HG02623 (cell line): Measurements from ENCODE around the gene KIF18B.

Source experiments
- ATAC-seq: cut with Tn5 transposase; IDR thresholded peaks from one replicate; pipeline ENCODE4 v1.9.1; 2021; ENCODE audit warnings: moderate library complexity; ENCODE audit not compliant: unreplicated experiment

KIF18B gene

GRCh38 chr17:44941712-44942331 lies 5.8 kb downstream of the KIF18B start:
- ATAC-seq = no peak

GRCh38 chr17:44940768-44941167 lies 6.8 kb downstream of the KIF18B start:
- no peak for ATAC-seq

GRCh38 chr17:44940317-44940716 lies 7.3 kb downstream of the KIF18B start:
- no peak for ATAC-seq

GRCh38 chr17:44935116-44935515 lies 12.5 kb downstream of the KIF18B start:
- ATAC-seq = no peak

GRCh38 chr17:44934745-44935105 lies 12.8 kb downstream of the KIF18B start:
- ATAC-seq = no peak

GRCh38 chr17:44933824-44934744 lies 13.5 kb downstream of the KIF18B start:
- no peak for ATAC-seq

- no peak for ATAC-seq
These were observed 14.8 kb downstream of the KIF18B start for GRCh38 chr17:44932787-44933097.

- no peak for ATAC-seq
These were observed 15.3 kb downstream of the KIF18B start for GRCh38 chr17:44932096-44932786.

- ATAC-seq = no peak
These were observed 16.2 kb downstream of the KIF18B start for GRCh38 chr17:44931376-44931775.

GRCh38 chr17:44930667-44931066 lies 16.9 kb downstream of the KIF18B start:
- no peak for ATAC-seq

- ATAC-seq = no peak
These were observed 18.4 kb downstream of the KIF18B start for GRCh38 chr17:44928950-44929720.

- ATAC-seq = no peak
These were observed 19.4 kb downstream of the KIF18B start for GRCh38 chr17:44928136-44928535.

GRCh38 chr17:44927696-44928095 lies 19.9 kb downstream of the KIF18B start:
- ATAC-seq = no peak

- ATAC-seq = no peak
These were observed 20.6 kb downstream of the KIF18B start for GRCh38 chr17:44926821-44927525.

- ATAC-seq = no peak
These were observed 21.6 kb downstream of the KIF18B start for GRCh38 chr17:44925731-44926697.

- no peak for ATAC-seq
These were observed 23.4 kb downstream of the KIF18B start for GRCh38 chr17:44924107-44924544.

GRCh38 chr17:44922746-44923470 lies 24.7 kb downstream of the KIF18B start:
- no peak for ATAC-seq

- ATAC-seq = no peak
These were observed 25.4 kb downstream of the KIF18B start for GRCh38 chr17:44922136-44922535.
